ENCODE results near the gene HLCS.

Gene HLCS

DNA sequence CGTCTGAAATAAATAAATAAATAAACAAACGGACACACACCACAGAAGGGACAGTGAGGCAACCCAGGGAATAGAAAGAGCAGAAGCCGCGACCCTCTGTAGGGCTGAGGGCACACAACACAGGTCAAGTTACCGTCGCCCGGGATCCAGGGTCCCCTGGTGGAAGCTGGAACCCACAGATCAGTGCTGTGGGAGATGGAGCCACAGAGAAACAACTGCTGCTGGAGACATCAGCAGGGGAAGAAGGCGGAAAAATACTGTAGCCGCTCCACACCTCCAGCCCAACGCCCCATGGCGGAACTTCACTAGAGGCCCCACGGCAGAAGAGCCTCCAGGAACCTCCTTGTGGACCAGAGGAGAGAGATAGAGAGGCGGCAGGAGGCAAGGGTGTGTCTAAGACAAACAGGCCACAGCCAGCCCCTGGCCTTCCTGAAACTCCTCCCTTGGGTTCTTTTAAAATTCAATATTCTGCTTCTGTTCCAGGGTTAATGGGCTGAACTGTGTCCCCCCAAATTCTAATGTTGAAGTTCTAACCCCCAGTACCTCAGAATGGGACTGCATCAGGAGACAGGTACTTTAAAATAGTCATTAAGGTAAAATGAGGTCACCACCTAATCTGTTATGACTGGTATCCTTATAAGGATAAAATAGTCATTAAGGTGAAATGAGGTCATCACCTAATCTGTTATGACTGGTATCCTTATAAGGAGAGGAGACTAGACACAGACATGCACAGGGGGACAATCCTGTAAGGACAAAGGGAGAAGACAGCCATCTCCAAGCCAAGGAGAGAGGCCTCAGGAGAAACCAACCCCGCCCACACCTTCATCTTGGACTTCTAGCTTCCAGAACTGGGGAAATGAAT is 7.7 kb upstream of the HLCS start:
- Histone ChIP-seq H3K9ac (ENCODE audit: low read depth, low read length, poor library complexity) (no peak overlapping the region), H3K18ac (ENCODE audit: low read length) (no peak overlapping the region), H3K9me3 (replicated peaks in 1 of 2; ENCODE audit: control insufficient read depth in 2 of 2, insufficient read depth in 1 of 2, low read depth in 1 of 2, low read length in 2 of 2) (peaks cover 0 to 2% of the 10 kb centered on the region in 2 donors), H2BK120ac (ENCODE audit: low read depth, low read length) (no peak overlapping the region), H2BK5ac (ENCODE audit: low read length) (no peak overlapping the region), H2AK5ac (ENCODE audit: low read depth, low read length) (no peak overlapping the region), H3K79me1 (ENCODE audit: low read depth, low read length) (peaks cover 2% of the 10 kb centered on the region), H2AFZ (ENCODE audit: low read length) (no peak overlapping the region), H3K27ac (replicated peaks; ENCODE audit: low read length) (no peak overlapping the region), H2BK12ac (ENCODE audit: low read length) (no peak overlapping the region), H3K4me2 (ENCODE audit: insufficient read depth, low read length, poor library complexity, severe bottlenecking) (no peak overlapping the region), H4K8ac (ENCODE audit: low read depth, low read length) (no peak overlapping the region), H3K14ac (ENCODE audit: low read length) (no peak overlapping the region), H2BK15ac (ENCODE audit: low read length) (no peak overlapping the region), H3K23ac (ENCODE audit: low read depth, low read length, poor library complexity) (no peak overlapping the region), H3K27me3 (ENCODE audit: control insufficient read depth in 3 of 3, insufficient read depth in 3 of 3, low read depth in 1 of 3, low read length in 3 of 3) (no peaks in the 10 kb centered on the region), H3K4ac (ENCODE audit: low read length) (no peak overlapping the region), H3K4me3 (ENCODE audit: low read length in 2 of 2) (no peak overlapping the region), H3K4me1 (ENCODE audit: control insufficient read depth in 2 of 2, insufficient read depth in 1 of 2, low read depth in 1 of 2, low read length in 2 of 2) (peaks cover 1 to 7% of the 10 kb centered on the region in 2 donors), H3K36me3 (replicated peaks in 1 of 2; ENCODE audit: control insufficient read depth in 2 of 2, insufficient read depth in 2 of 2, low read length in 2 of 2) (peaks cover 0 to 5% of the 10 kb centered on the region in 2 donors), H4K91ac (ENCODE audit: low read depth, low read length, poor library complexity) (no peak overlapping the region)
- WGBS, 2 donors (ENCODE audit: extremely low coverage in 2 of 2, insufficient read length in 2 of 2, insufficient replicate concordance in 1 of 2): no CpG with 5 or more reads among the region's 14 CpGs
- DNase-seq (ENCODE audit: low spot score): no peak

DNA sequence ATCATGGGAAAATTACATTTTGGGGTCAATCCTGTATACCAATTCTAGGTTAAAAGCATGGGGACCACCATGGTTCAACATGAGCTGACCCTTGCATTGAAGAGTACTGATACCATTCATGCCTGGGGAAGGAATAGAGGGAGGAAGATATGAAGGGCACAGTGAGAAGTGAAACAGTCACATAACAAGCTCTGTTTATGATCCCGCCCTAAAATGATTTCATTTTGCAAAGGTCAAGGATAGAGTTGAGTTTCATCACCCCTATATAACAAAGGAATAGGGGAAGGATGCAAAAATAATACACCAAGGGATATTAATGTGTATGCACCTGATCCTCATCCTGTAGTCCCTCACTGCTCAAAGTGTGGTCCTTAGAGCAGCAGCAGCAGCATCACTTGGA is 2.5 kb upstream of the HLCS start:
- Histone ChIP-seq H2AFZ (ENCODE audit: low read length) (no peak overlapping the region), H3K9me3 (replicated peaks in 1 of 2; ENCODE audit: control insufficient read depth in 2 of 2, insufficient read depth in 1 of 2, low read depth in 1 of 2, low read length in 2 of 2) (peaks cover 0 to 2% of the 10 kb centered on the region in 2 donors), H2BK12ac (ENCODE audit: low read length) (no peak overlapping the region), H3K18ac (ENCODE audit: low read length) (no peak overlapping the region), H3K4ac (ENCODE audit: low read length) (no peak overlapping the region), H3K9ac (ENCODE audit: low read depth, low read length, poor library complexity) (no peak overlapping the region), H2BK15ac (ENCODE audit: low read length) (no peak overlapping the region), H2BK120ac (ENCODE audit: low read depth, low read length) (no peak overlapping the region), H3K4me2 (ENCODE audit: insufficient read depth, low read length, poor library complexity, severe bottlenecking) (no peak overlapping the region), H3K14ac (ENCODE audit: low read length) (no peak overlapping the region), H3K79me1 (ENCODE audit: low read depth, low read length) (peaks cover 2% of the 10 kb centered on the region), H2AK5ac (ENCODE audit: low read depth, low read length) (no peak overlapping the region), H3K4me1 (ENCODE audit: control insufficient read depth in 2 of 2, insufficient read depth in 1 of 2, low read depth in 1 of 2, low read length in 2 of 2) (peaks cover 3 to 7% of the 10 kb centered on the region in 2 donors), H2BK5ac (ENCODE audit: low read length) (no peak overlapping the region), H3K23ac (ENCODE audit: low read depth, low read length, poor library complexity) (no peak overlapping the region), H3K4me3 (ENCODE audit: low read length in 2 of 2) (no peak overlapping the region), H3K27ac (replicated peaks; ENCODE audit: low read length) (no peak overlapping the region), H4K91ac (ENCODE audit: low read depth, low read length, poor library complexity) (no peak overlapping the region), H4K8ac (ENCODE audit: low read depth, low read length) (no peak overlapping the region), H3K36me3 (replicated peaks in 1 of 2; ENCODE audit: control insufficient read depth in 2 of 2, insufficient read depth in 2 of 2, low read length in 2 of 2) (peaks cover 0 to 10% of the 10 kb centered on the region in 2 donors), H3K27me3 (ENCODE audit: control insufficient read depth in 3 of 3, insufficient read depth in 3 of 3, low read depth in 1 of 3, low read length in 3 of 3) (no peaks in the 10 kb centered on the region)
- DNase-seq (ENCODE audit: low spot score): no peak
- WGBS, 2 donors (ENCODE audit: extremely low coverage in 2 of 2, insufficient read length in 2 of 2, insufficient replicate concordance in 1 of 2): no CpG with 5 or more reads among the region's 1 CpG

DNA sequence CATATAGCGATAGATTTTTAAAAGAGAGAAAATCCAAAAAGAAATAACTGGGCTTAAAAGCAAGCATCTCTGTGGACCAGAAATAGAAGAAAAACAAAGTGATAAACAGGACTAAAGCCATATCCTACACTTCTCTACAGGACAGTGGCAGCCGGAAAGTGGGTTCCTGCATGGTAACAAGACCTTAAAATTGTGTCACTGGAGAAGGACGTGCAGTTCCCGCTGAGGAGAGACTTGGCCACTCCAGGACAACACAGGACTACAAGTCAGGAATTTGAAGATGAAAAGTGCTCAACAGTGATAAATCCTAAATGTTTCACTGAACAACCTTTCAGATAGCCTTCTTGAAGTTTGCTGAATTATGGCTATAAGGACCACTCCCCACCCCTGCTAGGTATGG is 1.9 kb upstream of the HLCS start:
- peaks cover 0 to 10% of the 10 kb centered on the region in 2 donors for H3K36me3 ChIP-seq (replicated peaks in 1 of 2; ENCODE audit: control insufficient read depth in 2 of 2, insufficient read depth in 2 of 2, low read length in 2 of 2)
- H4K91ac ChIP-seq (ENCODE audit: low read depth, low read length, poor library complexity): no peak overlapping the region
- H3K79me1 ChIP-seq (ENCODE audit: low read depth, low read length): peaks cover 2% of the 10 kb centered on the region
- DNase-seq (ENCODE audit: low spot score): no peak
- H3K4ac ChIP-seq (ENCODE audit: low read length): no peak overlapping the region
- no peak overlapping the region for H3K14ac ChIP-seq (ENCODE audit: low read length)
- no peak overlapping the region for H2BK120ac ChIP-seq (ENCODE audit: low read depth, low read length)
- no peak overlapping the region for H2BK5ac ChIP-seq (ENCODE audit: low read length)
- H3K9me3 ChIP-seq (replicated peaks in 1 of 2; ENCODE audit: control insufficient read depth in 2 of 2, insufficient read depth in 1 of 2, low read depth in 1 of 2, low read length in 2 of 2): peaks cover 0 to 2% of the 10 kb centered on the region in 2 donors
- no peak overlapping the region for H3K23ac ChIP-seq (ENCODE audit: low read depth, low read length, poor library complexity)
- H3K4me1 ChIP-seq (ENCODE audit: control insufficient read depth in 2 of 2, insufficient read depth in 1 of 2, low read depth in 1 of 2, low read length in 2 of 2): peaks cover 3 to 7% of the 10 kb centered on the region in 2 donors
- H3K18ac ChIP-seq (ENCODE audit: low read length): no peak overlapping the region
- H2BK12ac ChIP-seq (ENCODE audit: low read length): no peak overlapping the region
- no peak overlapping the region for H4K8ac ChIP-seq (ENCODE audit: low read depth, low read length)
- no CpG with 5 or more reads among the region's 4 CpGs for WGBS, 2 donors (ENCODE audit: extremely low coverage in 2 of 2, insufficient read length in 2 of 2, insufficient replicate concordance in 1 of 2)
- no peak overlapping the region for H2BK15ac ChIP-seq (ENCODE audit: low read length)
- no peak overlapping the region for H2AK5ac ChIP-seq (ENCODE audit: low read depth, low read length)
- H3K27ac ChIP-seq (replicated peaks; ENCODE audit: low read length): no peak overlapping the region
- no peak overlapping the region for H3K4me3 ChIP-seq (ENCODE audit: low read length in 2 of 2)
- H3K9ac ChIP-seq (ENCODE audit: low read depth, low read length, poor library complexity): no peak overlapping the region
- H2AFZ ChIP-seq (ENCODE audit: low read length): no peak overlapping the region
- no peak overlapping the region for H3K4me2 ChIP-seq (ENCODE audit: insufficient read depth, low read length, poor library complexity, severe bottlenecking)
- no peaks in the 10 kb centered on the region for H3K27me3 ChIP-seq (ENCODE audit: control insufficient read depth in 3 of 3, insufficient read depth in 3 of 3, low read depth in 1 of 3, low read length in 3 of 3)

All from neuronal stem cell (in vitro differentiated cells).